Mesenchymal stem cell (in vitro differentiated cells and primary cell): Measurements from ENCODE around the gene WHRN.

Experiments
- DNase-seq: peaks from one replicate; pipeline ENCODE4 v3.0.0-alpha.2; 2013
- H2AFZ ChIP-seq: one replicate; pipeline ENCODE4 v1.6.1; 2013; ENCODE audit warnings: low read depth, mild to moderate bottlenecking, control low read depth, inconsistent platforms, low read length, moderate library complexity
- H2AK5ac ChIP-seq: 2 replicates; pipeline ENCODE4 v1.6.1; 2013; ENCODE audit warnings: low read length, moderate library complexity, mild to moderate bottlenecking, inconsistent platforms; ENCODE audit not compliant: severe bottlenecking
- H2BK120ac ChIP-seq: one replicate; pipeline ENCODE4 v1.6.1; 2013; ENCODE audit warnings: low read depth, mild to moderate bottlenecking, inconsistent platforms, low read length, moderate library complexity
- H2BK12ac ChIP-seq, 2 experiments: one replicate each; pipeline ENCODE4 v1.6.1; 2013; ENCODE audit warnings: inconsistent platforms in 2 of 2, low read length in 2 of 2, mild to moderate bottlenecking in 2 of 2, moderate library complexity in 2 of 2, control low read depth in 1 of 2
- H2BK15ac ChIP-seq: one replicate; pipeline ENCODE4 v1.6.1; 2013; ENCODE audit warnings: mild to moderate bottlenecking, low read depth, inconsistent platforms; ENCODE audit not compliant: poor library complexity, severe bottlenecking
- H2BK5ac ChIP-seq: 2 replicates; pipeline ENCODE4 v1.6.1; 2013; ENCODE audit warnings: low read depth, mild to moderate bottlenecking, low read length, control low read depth, inconsistent platforms; ENCODE audit not compliant: poor library complexity, severe bottlenecking
- H3K14ac ChIP-seq, 2 experiments: one replicate each; pipeline ENCODE4 v1.6.1; 2013; ENCODE audit warnings: inconsistent platforms in 2 of 2, low read length in 2 of 2, control low read depth in 1 of 2, mild to moderate bottlenecking in 1 of 2, moderate library complexity in 1 of 2
- H3K18ac ChIP-seq, 2 experiments: one replicate each; pipeline ENCODE4 v1.6.1; 2013; ENCODE audit warnings: inconsistent platforms in 2 of 2, low read length in 2 of 2, control low read depth in 1 of 2, low read depth in 1 of 2, mild to moderate bottlenecking in 1 of 2
- H3K23ac ChIP-seq, 2 experiments: one replicate each; pipeline ENCODE4 v1.6.1; 2013; ENCODE audit warnings: inconsistent platforms in 2 of 2, low read length in 2 of 2, mild to moderate bottlenecking in 2 of 2, moderate library complexity in 2 of 2, control low read depth in 1 of 2
- H3K27ac ChIP-seq: 2 replicates; pipeline ENCODE4 v1.5.1; 2013; ENCODE audit warnings: mild to moderate bottlenecking, moderate library complexity, low read length, control low read depth, inconsistent platforms; ENCODE audit not compliant: poor library complexity, severe bottlenecking
- H3K27me3 ChIP-seq, 2 experiments: 2 replicates each; pipeline versions ENCODE4 v1.6.1 to v1.7.0; 2013; ENCODE audit warnings: low read length in 2 of 2, mild to moderate bottlenecking in 2 of 2, moderate library complexity in 2 of 2, control low read depth in 1 of 2, inconsistent platforms in 1 of 2; ENCODE audit not compliant: control insufficient read depth in 1 of 2, insufficient read depth in 1 of 2
- H3K36me3 ChIP-seq, 2 experiments: 2 replicates each; pipeline versions ENCODE4 v1.6.1 to v1.7.0; 2013; ENCODE audit warnings: low read length in 2 of 2, control low read depth in 1 of 2, inconsistent platforms in 1 of 2, low read depth in 1 of 2, mild to moderate bottlenecking in 1 of 2; ENCODE audit not compliant: insufficient read depth in 2 of 2, control insufficient read depth in 1 of 2
- H3K4ac ChIP-seq, 2 experiments: one replicate each; pipeline ENCODE4 v1.6.1; 2013; ENCODE audit warnings: inconsistent platforms in 2 of 2, low read length in 2 of 2, mild to moderate bottlenecking in 2 of 2, moderate library complexity in 2 of 2, control low read depth in 1 of 2, low read depth in 1 of 2
- H3K4me1 ChIP-seq: 2 replicates; pipeline ENCODE4 v1.6.1; 2013; ENCODE audit warnings: low read depth, low read length, control low read depth; ENCODE audit not compliant: control insufficient read depth, insufficient read depth
- H3K4me2 ChIP-seq: 2 replicates; pipeline ENCODE4 v1.6.1; 2013; ENCODE audit warnings: low read length, mild to moderate bottlenecking, inconsistent platforms; ENCODE audit not compliant: poor library complexity, severe bottlenecking
- H3K4me3 ChIP-seq, 2 experiments: 2 replicates each; pipeline versions ENCODE4 v1.5.1 to v1.7.0; 2013; ENCODE audit warnings: low read length in 2 of 2, mild to moderate bottlenecking in 2 of 2, control low read depth in 1 of 2, low read depth in 1 of 2; ENCODE audit not compliant: insufficient read depth in 1 of 2
- H3K79me1 ChIP-seq: replicated peaks from 2 replicates; pipeline ENCODE4 v1.6.1; 2013; ENCODE audit warnings: mild to moderate bottlenecking, control low read depth, low read length, inconsistent platforms; ENCODE audit not compliant: poor library complexity, severe bottlenecking
- H3K9ac ChIP-seq: 2 replicates; pipeline ENCODE4 v1.7.0; 2013; ENCODE audit warnings: mild to moderate bottlenecking, low read length, moderate library complexity
- H3K9me3 ChIP-seq: 2 replicates; pipeline ENCODE4 v1.7.0; 2013; ENCODE audit warnings: mild to moderate bottlenecking, low read length; ENCODE audit not compliant: control insufficient read depth
- H4K8ac ChIP-seq: one replicate; pipeline ENCODE4 v1.6.1; 2013; ENCODE audit warnings: inconsistent platforms, mild to moderate bottlenecking, low read length, moderate library complexity
- H4K91ac ChIP-seq: one replicate; pipeline ENCODE4 v1.6.1; 2013; ENCODE audit warnings: mild to moderate bottlenecking, low read length, inconsistent platforms
- WGBS: methylation state at CpG from one replicate; pipeline ENCODE4 v1.1.7; 2013; ENCODE audit warnings: mixed read lengths; 5-methylcytosine and 5-hydroxymethylcytosine counted together

The WHRN gene

GRCh38 chr9:114417511-114417910, 87.8 kb downstream of the WHRN start:
- Histone ChIP-seq H2AK5ac (no peak overlapping the region), H4K8ac (no peak overlapping the region), H3K79me1 (no peaks in the 10 kb centered on the region), H2BK5ac (no peak overlapping the region), H2AFZ (no peak overlapping the region), H3K4me2 (no peak overlapping the region), H3K9ac (no peak overlapping the region), H4K91ac (no peak overlapping the region), H3K27me3 (peaks cover 0 to 41% of the 10 kb centered on the region in 2 experiments), H3K23ac (no peak overlapping the region), H2BK120ac (no peak overlapping the region), H3K14ac (no peak overlapping the region), H3K4me1 (peaks cover 21% of the 10 kb centered on the region), H2BK15ac (no peak overlapping the region), H3K9me3 (no peaks in the 10 kb centered on the region), H3K4ac (no peak overlapping the region), H2BK12ac (no peak overlapping the region), H3K36me3 (peaks cover 0 to 8% of the 10 kb centered on the region in 2 experiments), H3K4me3 (no peak overlapping the region), H3K27ac (no peak overlapping the region), H3K18ac (no peak overlapping the region)
- WGBS = 57% methylated on average over 3 of the region's 3 CpGs
- DNase-seq = no peak

GRCh38 chr9:114416906-114417305, 88.4 kb downstream of the WHRN start:
- no peak overlapping the region for H4K8ac ChIP-seq
- no peaks in the 10 kb centered on the region for H3K9me3 ChIP-seq
- no peak overlapping the region for H2BK120ac ChIP-seq
- H2BK5ac ChIP-seq = no peak overlapping the region
- no peak overlapping the region for H3K4ac ChIP-seq
- peaks cover 0 to 8% of the 10 kb centered on the region in 2 experiments for H3K36me3 ChIP-seq
- H2BK12ac ChIP-seq = no peak overlapping the region
- DNase-seq = no peak
- H3K4me3 ChIP-seq = no peak overlapping the region
- no peak overlapping the region for H3K14ac ChIP-seq
- WGBS = 97% methylated on average over 2 of the region's 2 CpGs
- no peak overlapping the region for H2AFZ ChIP-seq
- H3K18ac ChIP-seq = no peak overlapping the region
- no peak overlapping the region for H2BK15ac ChIP-seq
- H3K4me2 ChIP-seq = no peak overlapping the region
- peaks cover 0 to 39% of the 10 kb centered on the region in 2 experiments for H3K27me3 ChIP-seq
- H3K4me1 ChIP-seq = peaks cover 21% of the 10 kb centered on the region
- no peak overlapping the region for H3K27ac ChIP-seq
- H2AK5ac ChIP-seq = no peak overlapping the region
- no peak overlapping the region for H3K9ac ChIP-seq
- H3K23ac ChIP-seq = no peak overlapping the region
- H4K91ac ChIP-seq = no peak overlapping the region
- no peaks in the 10 kb centered on the region for H3K79me1 ChIP-seq

GRCh38 chr9:114416290-114416689, 89.0 kb downstream of the WHRN start:
- Histone ChIP-seq H2BK120ac (no peak overlapping the region), H3K4me3 (no peak overlapping the region), H3K79me1 (no peaks in the 10 kb centered on the region), H2BK15ac (no peak overlapping the region), H3K14ac (no peak overlapping the region), H2BK5ac (no peak overlapping the region), H2AFZ (no peak overlapping the region), H3K4me2 (no peak overlapping the region), H3K4ac (no peak overlapping the region), H3K27ac (no peak overlapping the region), H3K4me1 (peaks cover 21% of the 10 kb centered on the region), H2AK5ac (no peak overlapping the region), H4K8ac (no peak overlapping the region), H3K9me3 (no peaks in the 10 kb centered on the region), H4K91ac (no peak overlapping the region), H3K23ac (peak overlapping the region in 1 of 2 experiments; percentile 14), H3K36me3 (peaks cover 0 to 8% of the 10 kb centered on the region in 2 experiments), H3K27me3 (peaks cover 0 to 33% of the 10 kb centered on the region in 2 experiments), H3K18ac (no peak overlapping the region), H2BK12ac (no peak overlapping the region), H3K9ac (no peak overlapping the region)
- 87% methylated on average over 4 of the region's 5 CpGs for WGBS
- no peak for DNase-seq

GRCh38 chr9:114414346-114414745, 90.9 kb downstream of the WHRN start:
- Histone ChIP-seq H3K4ac (no peak overlapping the region), H3K18ac (no peak overlapping the region), H3K4me3 (no peak overlapping the region), H2AFZ (no peak overlapping the region), H3K23ac (no peak overlapping the region), H2BK12ac (no peak overlapping the region), H3K79me1 (no peaks in the 10 kb centered on the region), H3K27ac (no peak overlapping the region), H2AK5ac (no peak overlapping the region), H3K9me3 (no peaks in the 10 kb centered on the region), H3K36me3 (peaks cover 0 to 4% of the 10 kb centered on the region in 2 experiments), H3K27me3 (peaks cover 0 to 14% of the 10 kb centered on the region in 2 experiments), H2BK5ac (no peak overlapping the region), H3K9ac (no peak overlapping the region), H4K91ac (no peak overlapping the region), H3K14ac (no peak overlapping the region), H3K4me2 (no peak overlapping the region), H4K8ac (no peak overlapping the region), H3K4me1 (peaks cover 23% of the 10 kb centered on the region), H2BK15ac (no peak overlapping the region), H2BK120ac (no peak overlapping the region)
- WGBS = 67% methylated on average over 2 of the region's 2 CpGs
- DNase-seq = no peak
